ENCODE results near the gene CYP26B1. TPM values are rescaled to one million over a fixed set of nuclear protein-coding genes. Genes with fewer than 3 reads are reported as not detected.

CYP26B1 gene
- total RNA-seq, 1 donor from 2014 or later = 0.17 TPM

DNA sequence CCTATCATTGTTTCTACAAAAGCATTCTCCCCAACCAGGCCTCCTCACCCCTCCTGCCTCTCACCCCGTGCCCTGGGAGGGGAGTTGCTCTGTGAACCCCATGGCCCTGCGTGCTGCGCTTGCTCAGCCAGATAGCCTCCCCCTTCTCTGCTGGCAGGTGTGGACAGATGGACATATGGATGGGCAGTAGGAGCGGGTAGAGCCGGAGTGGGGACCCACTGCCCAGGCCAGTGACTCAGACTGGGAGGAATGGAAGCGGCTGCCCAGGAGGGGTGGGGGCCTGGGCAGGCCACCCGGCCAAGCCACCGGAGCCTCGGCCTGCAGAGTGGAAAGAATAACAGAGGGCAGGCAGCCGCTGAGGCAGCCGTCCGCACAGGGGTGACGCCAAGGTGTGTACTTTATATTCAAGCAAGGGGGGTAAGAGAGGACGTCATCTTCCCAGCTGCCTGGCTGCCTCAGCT, 8.7 kb downstream of the CYP26B1 start:
- TF ChIP-seq, protein P1, sequence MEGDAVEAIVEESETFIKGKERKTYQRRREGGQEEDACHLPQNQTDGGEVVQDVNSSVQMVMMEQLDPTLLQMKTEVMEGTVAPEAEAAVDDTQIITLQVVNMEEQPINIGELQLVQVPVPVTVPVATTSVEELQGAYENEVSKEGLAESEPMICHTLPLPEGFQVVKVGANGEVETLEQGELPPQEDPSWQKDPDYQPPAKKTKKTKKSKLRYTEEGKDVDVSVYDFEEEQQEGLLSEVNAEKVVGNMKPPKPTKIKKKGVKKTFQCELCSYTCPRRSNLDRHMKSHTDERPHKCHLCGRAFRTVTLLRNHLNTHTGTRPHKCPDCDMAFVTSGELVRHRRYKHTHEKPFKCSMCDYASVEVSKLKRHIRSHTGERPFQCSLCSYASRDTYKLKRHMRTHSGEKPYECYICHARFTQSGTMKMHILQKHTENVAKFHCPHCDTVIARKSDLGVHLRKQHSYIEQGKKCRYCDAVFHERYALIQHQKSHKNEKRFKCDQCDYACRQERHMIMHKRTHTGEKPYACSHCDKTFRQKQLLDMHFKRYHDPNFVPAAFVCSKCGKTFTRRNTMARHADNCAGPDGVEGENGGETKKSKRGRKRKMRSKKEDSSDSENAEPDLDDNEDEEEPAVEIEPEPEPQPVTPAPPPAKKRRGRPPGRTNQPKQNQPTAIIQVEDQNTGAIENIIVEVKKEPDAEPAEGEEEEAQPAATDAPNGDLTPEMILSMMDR (conservative IDR thresholded peaks at IDR 0.05; ENCODE audit: low read depth, low read length) = no peak
- no peak overlapping the region for H3K4me3 ChIP-seq (ENCODE audit: low read depth, low read length)
- no peak for DNase-seq (ENCODE audit: low read depth)

DNA sequence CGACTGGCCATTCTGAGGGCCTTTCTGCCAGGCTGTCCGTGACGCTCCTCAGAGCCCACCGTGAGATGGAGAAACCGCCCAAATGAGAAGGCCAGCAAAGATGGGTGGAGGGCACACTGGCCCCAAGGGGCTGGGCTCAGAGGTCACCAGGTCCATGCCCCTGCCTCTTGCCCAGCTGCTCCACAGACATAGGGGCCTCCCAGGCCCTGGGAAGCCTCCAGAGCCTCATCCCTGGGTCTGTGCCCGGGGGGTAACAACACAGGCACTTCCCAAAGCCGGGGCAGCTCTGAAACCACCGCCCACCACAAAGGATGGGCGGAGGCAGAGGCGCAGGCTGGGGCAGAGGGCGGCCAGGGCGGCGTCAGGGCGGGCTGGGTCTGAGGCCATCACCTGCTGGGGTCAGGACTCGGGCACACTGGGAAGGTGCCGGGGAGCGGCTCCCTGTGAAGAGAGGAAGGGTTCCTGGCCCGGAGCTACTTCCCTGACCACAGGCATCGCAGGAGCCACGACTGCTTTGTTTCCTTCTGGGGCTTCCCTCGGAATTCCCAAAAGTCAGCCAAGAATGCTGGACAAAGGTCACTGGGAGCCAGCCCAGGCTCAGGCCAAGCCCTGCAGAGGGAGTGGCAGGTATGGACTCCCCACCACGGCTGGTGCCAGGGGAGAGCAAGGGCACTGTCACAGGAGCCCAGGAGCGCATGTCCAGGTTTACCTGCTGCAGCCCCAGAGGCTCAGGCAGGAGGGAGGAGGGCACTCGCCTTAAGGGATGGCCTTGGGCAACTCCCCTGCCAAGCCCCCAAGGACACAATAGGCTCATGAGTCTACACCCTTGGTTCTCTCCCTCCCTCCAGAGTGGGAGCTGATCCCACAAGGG, 9.4 kb downstream of the CYP26B1 start:
- DNase-seq (ENCODE audit: low read depth) = no peak
- TF ChIP-seq, protein P1 (conservative IDR thresholded peaks at IDR 0.05; ENCODE audit: low read depth, low read length) = no peak
- H3K4me3 ChIP-seq (ENCODE audit: low read depth, low read length) = no peak overlapping the region

DNA sequence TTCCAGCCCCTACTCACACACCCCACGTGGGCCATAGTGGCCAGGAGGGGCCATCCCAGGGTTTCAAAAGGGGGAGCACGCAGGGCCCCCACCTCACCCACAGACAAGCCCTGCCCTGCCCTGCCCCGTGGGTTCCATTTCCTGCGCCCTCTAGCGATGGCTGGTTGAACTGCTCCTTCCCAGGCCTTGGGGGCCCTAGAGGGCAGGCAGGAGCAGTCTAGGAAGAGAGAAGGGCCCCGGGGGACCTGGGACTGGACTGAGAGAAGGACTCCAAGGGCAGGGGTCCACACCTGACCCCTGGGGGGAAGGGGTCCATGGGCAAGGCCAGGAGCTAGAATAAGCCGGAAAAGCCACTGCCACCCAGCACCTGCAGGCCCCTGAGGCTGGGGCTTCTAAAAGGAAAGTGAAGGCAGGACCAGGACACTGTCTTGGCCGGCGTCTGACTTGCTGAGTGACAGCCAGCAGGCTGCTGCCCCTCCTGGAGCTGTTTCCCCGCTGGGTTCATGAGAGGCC, 10.1 kb downstream of the CYP26B1 start:
- TF ChIP-seq, protein P1 (conservative IDR thresholded peaks at IDR 0.05; ENCODE audit: low read depth, low read length) = peak; percentile 92
- H3K4me3 ChIP-seq (ENCODE audit: low read depth, low read length) = no peak overlapping the region
- DNase-seq (ENCODE audit: low read depth) = no peak

- no peak overlapping the region for H3K4me3 ChIP-seq (ENCODE audit: low read depth, low read length)
- no peak for DNase-seq (ENCODE audit: low read depth)
- TF ChIP-seq, protein P1 (conservative IDR thresholded peaks at IDR 0.05; ENCODE audit: low read depth, low read length) = no peak
These were observed 10.6 kb downstream of the CYP26B1 start for GRCh38 chr2:72136933-72137497.

DNA sequence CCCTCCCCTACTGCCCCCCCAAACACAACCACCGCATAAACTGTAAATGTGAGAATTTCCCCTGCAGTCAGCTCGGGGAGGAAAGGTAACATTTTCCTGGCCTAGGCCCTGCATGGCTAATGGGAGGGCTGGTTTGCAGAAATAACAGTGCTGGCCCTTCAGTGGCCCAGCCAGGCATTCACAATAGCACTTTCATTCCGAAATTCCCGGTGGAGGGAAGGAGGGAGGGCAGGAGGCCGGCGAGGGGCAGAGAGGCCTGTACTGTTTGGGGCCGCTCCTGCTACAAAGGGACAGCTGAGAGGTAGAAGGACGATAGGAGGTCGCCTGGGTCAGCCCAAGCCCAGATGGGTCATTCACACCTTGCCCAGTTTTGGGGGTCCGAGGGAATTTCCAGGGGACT, 11.3 kb downstream of the CYP26B1 start:
- TF ChIP-seq, protein P1 (conservative IDR thresholded peaks at IDR 0.05; ENCODE audit: low read depth, low read length) = no peak
- H3K4me3 ChIP-seq (ENCODE audit: low read depth, low read length) = no peak overlapping the region
- DNase-seq (ENCODE audit: low read depth) = no peak

- no peak overlapping the region for H3K4me3 ChIP-seq (ENCODE audit: low read depth, low read length)
- TF ChIP-seq, protein P1 (conservative IDR thresholded peaks at IDR 0.05; ENCODE audit: low read depth, low read length) = no peak
- DNase-seq (ENCODE audit: low read depth) = no peak
These were observed 11.7 kb downstream of the CYP26B1 start for GRCh38 chr2:72135921-72136320.
